Ecto neural progenitor cell (in vitro differentiated cells): ENCODE data around the gene TTC28.

ENCODE experiments used
- DNase-seq: peaks from one replicate; pipeline ENCODE4 v3.0.0-alpha.2; 2018; ENCODE audit warnings: low spot score

The TTC28 gene

GRCh38 chr22:28002863-28003565 is 676.6 kb downstream of the TTC28 start:
- DNase-seq = no peak

- DNase-seq = no peak
Measured at GRCh38 chr22:28002181-28002700, 677.4 kb downstream of the TTC28 start.

- DNase-seq = no peak
Measured at GRCh38 chr22:28001171-28001835, 678.3 kb downstream of the TTC28 start.

GRCh38 chr22:28000361-28000760 is 679.3 kb downstream of the TTC28 start:
- DNase-seq = no peak

- DNase-seq = no peak
Measured at GRCh38 chr22:27999876-28000275, 679.8 kb downstream of the TTC28 start.

GRCh38 chr22:27998511-27999410 is 680.9 kb downstream of the TTC28 start:
- no peak for DNase-seq

GRCh38 chr22:27997538-27997937 is 682.1 kb downstream of the TTC28 start:
- no peak for DNase-seq

- no peak for DNase-seq
Measured at GRCh38 chr22:27996981-27997380, 682.7 kb downstream of the TTC28 start.

- DNase-seq = no peak
Measured at GRCh38 chr22:27996529-27996925, 683.1 kb downstream of the TTC28 start.

- DNase-seq = no peak
Measured at GRCh38 chr22:27995801-27996528, 683.7 kb downstream of the TTC28 start.

GRCh38 chr22:27994481-27995331 is 684.9 kb downstream of the TTC28 start:
- DNase-seq = no peak

GRCh38 chr22:27993774-27994350 is 685.8 kb downstream of the TTC28 start:
- DNase-seq = no peak

- DNase-seq = no peak
Measured at GRCh38 chr22:27993201-27993635, 686.4 kb downstream of the TTC28 start.

- DNase-seq = no peak
Measured at GRCh38 chr22:27992294-27993165, 687.1 kb downstream of the TTC28 start.

- no peak for DNase-seq
Measured at GRCh38 chr22:27991586-27992293, 687.9 kb downstream of the TTC28 start.

GRCh38 chr22:27990879-27991278 is 688.8 kb downstream of the TTC28 start:
- peak; percentile 78 for DNase-seq

- no peak for DNase-seq
Measured at GRCh38 chr22:27990451-27990840, 689.2 kb downstream of the TTC28 start.

- no peak for DNase-seq
Measured at GRCh38 chr22:27989758-27990450, 689.7 kb downstream of the TTC28 start.
